ENCODE measurements around the gene ZDHHC8. TPM values are rescaled to one million over a fixed set of nuclear protein-coding genes. Genes with fewer than 3 reads are reported as not detected.

ZDHHC8 gene
- total RNA-seq, 3 donors from 2014 or later (not counting 1 experiment from before 2014, with no cell fraction given), result 64.0 to 75.6 (median 65.3) TPM

DNA sequence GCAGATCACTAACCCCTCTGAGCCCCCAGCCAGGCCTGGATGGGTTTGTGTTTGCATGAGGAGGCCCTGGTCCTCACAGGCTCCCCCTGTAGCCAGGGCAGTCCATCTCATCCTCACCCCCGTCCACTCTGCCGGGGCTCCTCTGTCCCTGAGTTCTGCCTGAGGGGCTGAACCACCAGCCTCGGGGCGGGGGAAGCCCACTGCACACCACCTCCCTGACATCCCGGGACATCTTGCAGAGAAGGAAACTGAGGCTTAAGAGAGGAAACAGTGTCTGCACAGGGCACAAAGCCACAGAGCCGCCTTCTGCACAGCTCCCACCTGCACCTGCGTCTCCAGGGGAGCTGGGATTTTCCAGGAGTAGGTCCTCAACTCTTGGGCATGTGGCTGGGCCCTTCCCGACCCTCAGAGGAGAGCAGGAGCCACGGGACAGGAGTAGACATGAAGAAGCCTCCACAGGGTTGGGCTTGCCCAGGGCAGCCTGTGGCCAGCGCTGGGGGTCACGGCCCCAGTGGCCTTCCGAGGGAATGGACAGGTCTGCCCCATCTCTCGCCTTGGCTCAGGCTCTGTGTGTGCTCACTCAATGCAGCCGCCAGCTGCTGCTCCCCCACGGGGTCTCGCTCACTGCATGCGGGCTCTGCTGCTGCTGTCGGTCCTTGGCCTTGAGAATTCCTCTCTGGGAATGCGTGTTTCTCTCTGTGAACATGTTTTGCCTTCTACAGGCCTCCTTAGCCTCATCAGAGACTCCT, 64.7 kb downstream of the ZDHHC8 start:
- 89% methylated on average over 19 of the region's 19 CpGs for WGBS (ENCODE audit: insufficient coverage)
- H3K4me1 Mint-ChIP-seq, result no peaks in the 10 kb centered on the region

More for the DNA sequence above, 64.7 kb downstream of the ZDHHC8 start:
- H3K27ac ChIP-seq (ENCODE audit: low read length), result no peak overlapping the region
- intact Hi-C loops (cut with micrococcal nuclease), result no loop called here
- Mint-ChIP-seq H3K36me3 (no peaks in the 10 kb centered on the region), H3K9me3 (no peaks in the 10 kb centered on the region), H3K27me3 (ENCODE audit: low read depth in 2 of 2) (no peaks in the 10 kb centered on the region), H3K27ac (no peak overlapping the region), H3K4me3 (no peak overlapping the region)
- H3K4me3 ChIP-seq (ENCODE audit: low read length), result no peak overlapping the region
- H3K4me1 ChIP-seq (ENCODE audit: control insufficient read depth, insufficient read depth, low read length), result no peaks in the 10 kb centered on the region
- H3K36me3 ChIP-seq (ENCODE audit: control insufficient read depth, insufficient read depth, low read length), result no peaks in the 10 kb centered on the region
- no peaks in the 10 kb centered on the region for H3K9me3 ChIP-seq (ENCODE audit: control insufficient read depth, insufficient read depth, low read length)
- TF ChIP-seq, protein P1, sequence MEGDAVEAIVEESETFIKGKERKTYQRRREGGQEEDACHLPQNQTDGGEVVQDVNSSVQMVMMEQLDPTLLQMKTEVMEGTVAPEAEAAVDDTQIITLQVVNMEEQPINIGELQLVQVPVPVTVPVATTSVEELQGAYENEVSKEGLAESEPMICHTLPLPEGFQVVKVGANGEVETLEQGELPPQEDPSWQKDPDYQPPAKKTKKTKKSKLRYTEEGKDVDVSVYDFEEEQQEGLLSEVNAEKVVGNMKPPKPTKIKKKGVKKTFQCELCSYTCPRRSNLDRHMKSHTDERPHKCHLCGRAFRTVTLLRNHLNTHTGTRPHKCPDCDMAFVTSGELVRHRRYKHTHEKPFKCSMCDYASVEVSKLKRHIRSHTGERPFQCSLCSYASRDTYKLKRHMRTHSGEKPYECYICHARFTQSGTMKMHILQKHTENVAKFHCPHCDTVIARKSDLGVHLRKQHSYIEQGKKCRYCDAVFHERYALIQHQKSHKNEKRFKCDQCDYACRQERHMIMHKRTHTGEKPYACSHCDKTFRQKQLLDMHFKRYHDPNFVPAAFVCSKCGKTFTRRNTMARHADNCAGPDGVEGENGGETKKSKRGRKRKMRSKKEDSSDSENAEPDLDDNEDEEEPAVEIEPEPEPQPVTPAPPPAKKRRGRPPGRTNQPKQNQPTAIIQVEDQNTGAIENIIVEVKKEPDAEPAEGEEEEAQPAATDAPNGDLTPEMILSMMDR (IDR thresholded peaks at IDR 0.05), result no peak
- no peaks in the 10 kb centered on the region for H3K27me3 ChIP-seq (ENCODE audit: control insufficient read depth, insufficient read depth, low read length)
- DNase-seq (no peak), ATAC-seq (no peak)

Other genes with a start within 250 kb of the ZDHHC8 start
- gene COMT, start 190.0 kb upstream of the ZDHHC8 start, total RNA-seq, result 10 to 100 TPM; 37.5 to 56.2 (median 38.2) TPM
- gene TXNRD2, start 190.0 kb upstream of the ZDHHC8 start, total RNA-seq, result 10 to 100 TPM; 23.5 to 37.3 (median 24.4) TPM
- 10 to 100 TPM; 37.8 to 62.0 (median 38.7) TPM for gene ARVCF, start 115.0 kb upstream of the ZDHHC8 start, total RNA-seq
- gene TANGO2, start 110.7 kb upstream of the ZDHHC8 start, total RNA-seq, result 10 to 100 TPM; 33.3 to 53.0 (median 46.2) TPM
- 10 to 100 TPM; 45.3 to 64.7 (median 64.0) TPM for gene DGCR8, start 51.6 kb upstream of the ZDHHC8 start, total RNA-seq
- 10 to 100 TPM; 54.0 to 61.0 (median 56.3) TPM for gene RANBP1, start 15.7 kb upstream of the ZDHHC8 start, total RNA-seq
- gene TRMT2A, start 14.6 kb upstream of the ZDHHC8 start, total RNA-seq, result 100 to 1,000 TPM in 1 of 3 donors, 10 to 100 TPM in 2; 86.4 to 104 (median 86.5) TPM
- gene CCDC188, start 19.3 kb downstream of the ZDHHC8 start, total RNA-seq, result under 1 TPM in 1 of 3 donors, not detected in 2; 0.64 TPM
- gene RTN4R, start 136.5 kb downstream of the ZDHHC8 start, total RNA-seq, result 1 to 10 TPM; 1.2 to 2.9 (median 1.6) TPM
- 10 to 100 TPM; 20.3 to 34.3 (median 33.0) TPM for gene DGCR6L, start 188.3 kb downstream of the ZDHHC8 start, total RNA-seq